Uterus (tissue), 2 donors: ENCODE measurements around the gene TMEM95.

Experiments used
- POLR2A ChIP-seq, 2 donors: fragments of 450-650 bp; IDR thresholded peaks; one replicate each; pipeline ENCODE4 v1.6.1; 2016; ENCODE audit warnings: antibody characterized with exemption in 2 of 2, mild to moderate bottlenecking in 1 of 2, moderate library complexity in 1 of 2
- TF ChIP-seq, protein P1 (sequence below), 4 experiments: fragments of 200-600 bp in 2 of 4; fragments of 450-650 bp in 2 of 4; sonication (generic) in 2 of 4; IDR thresholded peaks; one replicate each; pipeline ENCODE4 v1.5.1; 2016 to 2019; ENCODE audit warnings: antibody characterized with exemption in 4 of 4, mild to moderate bottlenecking in 2 of 4, moderate library complexity in 1 of 4

DNA sequence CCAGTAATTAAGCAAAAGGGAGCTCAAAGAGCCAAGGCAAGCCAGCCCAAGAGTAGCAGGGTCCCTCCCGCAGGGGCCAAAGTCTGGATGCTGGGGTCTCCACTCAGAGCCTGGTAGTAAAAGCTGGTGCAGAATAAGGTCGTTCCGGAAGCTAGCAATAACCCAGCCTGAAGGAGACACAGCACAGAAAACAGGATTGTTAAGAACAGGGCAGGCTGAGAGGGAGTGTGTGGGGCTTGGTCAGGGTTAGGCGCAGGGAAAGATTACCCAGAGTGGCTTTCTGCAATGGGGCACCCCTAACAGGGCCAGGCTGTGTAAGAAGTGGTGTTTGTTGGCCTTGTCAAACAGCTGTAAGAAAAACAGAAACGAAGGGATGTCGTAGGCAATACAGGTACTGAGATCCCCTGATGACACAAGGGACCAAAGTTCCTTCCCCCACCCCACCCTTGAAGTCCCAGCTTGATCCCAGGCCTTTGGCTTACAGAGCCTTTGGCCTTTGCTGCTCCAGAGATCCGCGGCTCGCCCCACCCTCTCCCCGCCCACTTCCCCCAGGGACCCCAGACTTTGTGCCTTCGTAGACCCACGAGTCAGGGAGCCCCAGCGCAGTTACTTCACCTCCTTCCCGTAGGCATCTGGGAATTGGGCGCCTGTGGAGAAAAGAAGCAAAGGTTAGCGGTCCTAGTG lies 48.2 kb downstream of the TMEM95 start:
- TF ChIP-seq, protein P1, sequence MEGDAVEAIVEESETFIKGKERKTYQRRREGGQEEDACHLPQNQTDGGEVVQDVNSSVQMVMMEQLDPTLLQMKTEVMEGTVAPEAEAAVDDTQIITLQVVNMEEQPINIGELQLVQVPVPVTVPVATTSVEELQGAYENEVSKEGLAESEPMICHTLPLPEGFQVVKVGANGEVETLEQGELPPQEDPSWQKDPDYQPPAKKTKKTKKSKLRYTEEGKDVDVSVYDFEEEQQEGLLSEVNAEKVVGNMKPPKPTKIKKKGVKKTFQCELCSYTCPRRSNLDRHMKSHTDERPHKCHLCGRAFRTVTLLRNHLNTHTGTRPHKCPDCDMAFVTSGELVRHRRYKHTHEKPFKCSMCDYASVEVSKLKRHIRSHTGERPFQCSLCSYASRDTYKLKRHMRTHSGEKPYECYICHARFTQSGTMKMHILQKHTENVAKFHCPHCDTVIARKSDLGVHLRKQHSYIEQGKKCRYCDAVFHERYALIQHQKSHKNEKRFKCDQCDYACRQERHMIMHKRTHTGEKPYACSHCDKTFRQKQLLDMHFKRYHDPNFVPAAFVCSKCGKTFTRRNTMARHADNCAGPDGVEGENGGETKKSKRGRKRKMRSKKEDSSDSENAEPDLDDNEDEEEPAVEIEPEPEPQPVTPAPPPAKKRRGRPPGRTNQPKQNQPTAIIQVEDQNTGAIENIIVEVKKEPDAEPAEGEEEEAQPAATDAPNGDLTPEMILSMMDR (IDR thresholded peaks at IDR 0.05), result no peak
- TF ChIP-seq POLR2A (IDR thresholded peaks at IDR 0.05), result no peak
